HFFc6 (cell line): ENCODE measurements around the gene ST8SIA1. TPM values are rescaled to one million over a fixed set of nuclear protein-coding genes. Genes with fewer than 3 reads are reported as not detected.
"Not testable (repeated sequence)": the region's sequence is repeated elsewhere in the genome, so short reads cannot be mapped to it uniquely, and the experiment has no call there.

ENCODE experiments used
- DNase-seq: peaks from one replicate; pipeline ENCODE4 v3.0.0-alpha.2; 2018
- H3K27ac Mint-ChIP-seq: 2 replicates; pipeline ENCODE4 v1.8.0; 2020; ENCODE audit warnings: mild to moderate bottlenecking, mixed read lengths
- H3K27me3 Mint-ChIP-seq: 2 replicates; pipeline ENCODE4 v1.8.0; 2021; ENCODE audit warnings: mild to moderate bottlenecking, moderate library complexity, mixed read lengths; ENCODE audit not compliant: insufficient read depth
- H3K36me3 Mint-ChIP-seq: 2 replicates; pipeline ENCODE4 v1.8.0; 2021; ENCODE audit warnings: low read depth, mixed read lengths
- H3K4me1 Mint-ChIP-seq: 2 replicates; pipeline ENCODE4 v1.8.0; 2020; ENCODE audit warnings: low read depth, mixed read lengths
- H3K4me3 Mint-ChIP-seq: 2 replicates; pipeline ENCODE4 v1.8.0; 2020; ENCODE audit warnings: mild to moderate bottlenecking, moderate library complexity, mixed read lengths
- H3K9me3 Mint-ChIP-seq: 2 replicates; pipeline ENCODE4 v1.8.0; 2020; ENCODE audit warnings: mild to moderate bottlenecking, mixed read lengths
- total RNA-seq, 6 experiments: library from RNA; stranded (reverse); fragmentation: NEBNext Ultra II Directional; extraction: Animal tissue kit (Norgen Biotek cat#: 25700); gene quantifications; 2 replicates in 1 of 6; 3 replicates in 5 of 6; pipeline ENCODE4 v1.2.3, GENCODE V29; 2021
- TF ChIP-seq, protein P1 (sequence below): fragments of 200-600 bp; sonication (generic); IDR thresholded peaks from 2 replicates; pipeline ENCODE4 v1.5.0; 2021; ENCODE audit warnings: antibody characterized with exemption, mild to moderate bottlenecking

ST8SIA1 gene
- total RNA-seq, 6 experiments from 2014 or later: not detected

- Mint-ChIP-seq H3K9me3 (peaks cover 5% of the 10 kb centered on the region; the same call in 1 of the 2 replicates), H3K27me3 (no peaks in the 10 kb centered on the region), H3K4me1 (no peaks in the 10 kb centered on the region), H3K36me3 (no peaks in the 10 kb centered on the region), H3K4me3 (no peak overlapping the region), H3K27ac (no peak overlapping the region)
- DNase-seq: no peak
- TF ChIP-seq, protein P1, sequence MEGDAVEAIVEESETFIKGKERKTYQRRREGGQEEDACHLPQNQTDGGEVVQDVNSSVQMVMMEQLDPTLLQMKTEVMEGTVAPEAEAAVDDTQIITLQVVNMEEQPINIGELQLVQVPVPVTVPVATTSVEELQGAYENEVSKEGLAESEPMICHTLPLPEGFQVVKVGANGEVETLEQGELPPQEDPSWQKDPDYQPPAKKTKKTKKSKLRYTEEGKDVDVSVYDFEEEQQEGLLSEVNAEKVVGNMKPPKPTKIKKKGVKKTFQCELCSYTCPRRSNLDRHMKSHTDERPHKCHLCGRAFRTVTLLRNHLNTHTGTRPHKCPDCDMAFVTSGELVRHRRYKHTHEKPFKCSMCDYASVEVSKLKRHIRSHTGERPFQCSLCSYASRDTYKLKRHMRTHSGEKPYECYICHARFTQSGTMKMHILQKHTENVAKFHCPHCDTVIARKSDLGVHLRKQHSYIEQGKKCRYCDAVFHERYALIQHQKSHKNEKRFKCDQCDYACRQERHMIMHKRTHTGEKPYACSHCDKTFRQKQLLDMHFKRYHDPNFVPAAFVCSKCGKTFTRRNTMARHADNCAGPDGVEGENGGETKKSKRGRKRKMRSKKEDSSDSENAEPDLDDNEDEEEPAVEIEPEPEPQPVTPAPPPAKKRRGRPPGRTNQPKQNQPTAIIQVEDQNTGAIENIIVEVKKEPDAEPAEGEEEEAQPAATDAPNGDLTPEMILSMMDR: no peak
These were observed 165.1 kb downstream of the ST8SIA1 start for GRCh38 chr12:22169376-22169775.

- H3K27ac Mint-ChIP-seq: no peak overlapping the region
- TF ChIP-seq, protein P1: no peak
These were observed 170.4 kb downstream of the ST8SIA1 start for GRCh38 chr12:22164139-22164538.

DNA sequence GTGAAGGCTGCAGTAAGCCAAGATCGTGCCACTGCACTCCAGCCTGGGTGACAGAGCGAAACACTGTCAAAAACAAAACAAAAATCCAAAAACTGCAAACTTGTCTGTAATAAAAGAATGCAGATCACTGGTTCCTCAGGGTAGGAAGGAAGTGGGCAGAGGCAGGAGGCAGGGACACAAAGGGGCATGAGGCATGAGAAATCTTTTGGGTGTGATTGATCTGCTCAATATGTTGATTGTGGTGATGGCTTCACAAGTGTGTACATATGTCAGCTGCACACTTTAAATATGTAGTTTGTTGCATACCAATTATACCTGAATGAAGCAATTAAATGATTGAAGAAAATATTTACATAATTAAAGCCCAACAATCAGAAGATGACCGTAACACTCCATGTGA lies 170.9 kb downstream of the ST8SIA1 start:
- TF ChIP-seq, protein P1: no peak
- H3K9me3 Mint-ChIP-seq: peaks cover 13% of the 10 kb centered on the region; the same call in 1 of the 2 replicates
- H3K4me3 Mint-ChIP-seq: no peak overlapping the region
- DNase-seq: no peak
- H3K36me3 Mint-ChIP-seq: no peaks in the 10 kb centered on the region
- no peak overlapping the region for H3K27ac Mint-ChIP-seq
- H3K27me3 Mint-ChIP-seq: no peaks in the 10 kb centered on the region; the same call in 1 of the 2 replicates
- H3K4me1 Mint-ChIP-seq: no peaks in the 10 kb centered on the region

More at GRCh38 chr12:22164139-22164538, 170.4 kb downstream of the ST8SIA1 start:
- no peak for DNase-seq
- Mint-ChIP-seq H3K36me3 (no peaks in the 10 kb centered on the region), H3K4me1 (no peaks in the 10 kb centered on the region), H3K27me3 (no peaks in the 10 kb centered on the region; the same call in 1 of the 2 replicates), H3K4me3 (no peak overlapping the region), H3K9me3 (peaks cover 13% of the 10 kb centered on the region; the same call in 1 of the 2 replicates)

GRCh38 chr12:22160396-22161003 lies 174.0 kb downstream of the ST8SIA1 start:
- Mint-ChIP-seq H3K4me1 (no peaks in the 10 kb centered on the region), H3K4me3 (no peak overlapping the region), H3K27me3 (no peaks in the 10 kb centered on the region; the same call in 1 of the 2 replicates), H3K36me3 (no peaks in the 10 kb centered on the region), H3K27ac (no peak overlapping the region), H3K9me3 (peaks cover 13% of the 10 kb centered on the region; the same call in 1 of the 2 replicates)
- TF ChIP-seq, protein P1: no peak
- DNase-seq: no peak

DNA sequence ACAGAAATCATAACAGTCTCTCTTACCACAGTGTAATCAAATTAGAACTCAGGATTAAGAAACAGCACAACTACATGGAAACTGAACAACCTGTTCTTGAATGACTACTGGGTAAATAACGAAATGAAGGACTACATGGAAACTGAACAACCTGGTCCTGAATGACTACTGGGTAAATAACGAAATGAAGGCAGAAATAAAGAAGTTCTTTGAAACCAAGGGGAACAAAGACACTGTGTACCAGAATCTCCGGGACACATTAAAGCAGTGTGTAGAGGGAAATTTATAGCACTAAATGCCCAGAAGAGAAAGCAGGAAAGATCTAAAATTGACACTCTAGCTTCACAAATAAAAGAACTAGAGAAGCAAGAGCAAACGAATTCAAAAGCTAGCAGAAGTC lies 185.2 kb downstream of the ST8SIA1 start:
- H3K4me3 Mint-ChIP-seq, H3K4me1 Mint-ChIP-seq, H3K27ac Mint-ChIP-seq, DNase-seq, H3K36me3 Mint-ChIP-seq, H3K27me3 Mint-ChIP-seq: not testable (repeated sequence)
- peaks cover 11% of the 10 kb centered on the region for H3K9me3 Mint-ChIP-seq

GRCh38 chr12:22146686-22147085 lies 187.8 kb downstream of the ST8SIA1 start:
- not testable (repeated sequence) for DNase-seq, H3K27ac Mint-ChIP-seq, H3K36me3 Mint-ChIP-seq, H3K9me3 Mint-ChIP-seq, H3K4me1 Mint-ChIP-seq, H3K4me3 Mint-ChIP-seq, H3K27me3 Mint-ChIP-seq

Other genes with a start within 250 kb of the ST8SIA1 start
- 10 to 100 TPM; 17.7 to 23.1 (median 20.7) TPM for gene C2CD5, start 209.8 kb upstream of the ST8SIA1 start, total RNA-seq